ENCODE data around the gene C1D.

DNA sequence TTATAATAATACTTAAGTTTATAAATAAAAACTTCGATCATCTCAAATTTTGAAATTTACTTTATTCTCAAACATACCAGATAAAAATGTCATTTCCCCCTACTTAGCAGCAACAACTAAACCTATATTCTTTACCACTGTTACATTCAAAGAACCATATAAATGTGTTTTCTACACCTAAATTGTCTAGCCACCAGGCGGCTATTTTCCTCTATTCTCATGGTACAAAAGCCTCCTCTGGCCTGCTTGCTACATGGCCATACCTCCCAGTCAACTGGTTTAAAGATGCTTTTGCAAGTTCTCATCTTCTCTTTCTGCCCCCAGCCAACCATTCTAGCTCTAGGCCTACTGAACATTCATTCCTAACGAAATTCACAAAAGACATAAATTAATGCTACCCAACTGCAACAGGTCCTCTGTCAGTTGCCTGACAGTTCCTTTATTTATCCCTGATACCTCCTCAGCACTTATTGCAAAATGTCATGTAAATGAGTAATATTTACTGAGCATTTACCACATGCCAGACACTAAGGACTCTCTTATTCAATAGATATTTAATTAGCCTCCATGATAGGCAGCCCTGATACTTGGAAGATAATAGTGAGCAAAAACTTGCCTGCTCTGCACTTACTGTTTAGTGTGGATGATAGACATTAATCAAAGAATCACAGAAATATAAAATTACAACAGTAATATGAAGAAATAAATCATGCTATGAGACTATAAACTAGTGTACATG, 5.0 kb downstream of the C1D start:
- TF ChIP-seq, protein P1, sequence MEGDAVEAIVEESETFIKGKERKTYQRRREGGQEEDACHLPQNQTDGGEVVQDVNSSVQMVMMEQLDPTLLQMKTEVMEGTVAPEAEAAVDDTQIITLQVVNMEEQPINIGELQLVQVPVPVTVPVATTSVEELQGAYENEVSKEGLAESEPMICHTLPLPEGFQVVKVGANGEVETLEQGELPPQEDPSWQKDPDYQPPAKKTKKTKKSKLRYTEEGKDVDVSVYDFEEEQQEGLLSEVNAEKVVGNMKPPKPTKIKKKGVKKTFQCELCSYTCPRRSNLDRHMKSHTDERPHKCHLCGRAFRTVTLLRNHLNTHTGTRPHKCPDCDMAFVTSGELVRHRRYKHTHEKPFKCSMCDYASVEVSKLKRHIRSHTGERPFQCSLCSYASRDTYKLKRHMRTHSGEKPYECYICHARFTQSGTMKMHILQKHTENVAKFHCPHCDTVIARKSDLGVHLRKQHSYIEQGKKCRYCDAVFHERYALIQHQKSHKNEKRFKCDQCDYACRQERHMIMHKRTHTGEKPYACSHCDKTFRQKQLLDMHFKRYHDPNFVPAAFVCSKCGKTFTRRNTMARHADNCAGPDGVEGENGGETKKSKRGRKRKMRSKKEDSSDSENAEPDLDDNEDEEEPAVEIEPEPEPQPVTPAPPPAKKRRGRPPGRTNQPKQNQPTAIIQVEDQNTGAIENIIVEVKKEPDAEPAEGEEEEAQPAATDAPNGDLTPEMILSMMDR (IDR thresholded peaks at IDR 0.05): no peak
- TF ChIP-seq POLR2A (IDR thresholded peaks at IDR 0.05): no peak

Measured in thyroid gland (tissue), 4 donors.